CD4-positive, alpha-beta T cell treated with Interferon gamma for 1 hour (primary cell): Measurements from ENCODE around the gene TMEM14B.
"Not testable (repeated sequence)": the region's sequence is repeated elsewhere in the genome, so short reads cannot be mapped to it uniquely, and the experiment has no call there.

Source experiments
- DNase-seq: peaks from one replicate; pipeline ENCODE4 v3.0.0-alpha.2; 2020

Gene TMEM14B

GRCh38 chr6:10749734-10750133, 2.1 kb downstream of the TMEM14B start:
- DNase-seq: no peak

- DNase-seq: not testable (repeated sequence)
Observed at GRCh38 chr6:10750568-10750967, 3.0 kb downstream of the TMEM14B start.

- peak; percentile 20 for DNase-seq
Observed at GRCh38 chr6:10751757-10752156, 4.2 kb downstream of the TMEM14B start.

- DNase-seq: no peak
Observed at GRCh38 chr6:10756085-10756484, 8.5 kb downstream of the TMEM14B start.

GRCh38 chr6:10759312-10759839, 11.8 kb downstream of the TMEM14B start:
- no peak for DNase-seq

GRCh38 chr6:10759884-10760329, 12.3 kb downstream of the TMEM14B start:
- no peak for DNase-seq

- DNase-seq: no peak
Observed at GRCh38 chr6:10763006-10763405, 15.4 kb downstream of the TMEM14B start.

GRCh38 chr6:10769419-10769818, 21.8 kb downstream of the TMEM14B start:
- DNase-seq: no peak

- DNase-seq: no peak
Observed at GRCh38 chr6:10771371-10771894, 23.8 kb downstream of the TMEM14B start.

- no peak for DNase-seq
Observed at GRCh38 chr6:10778230-10778629, 30.6 kb downstream of the TMEM14B start.

- DNase-seq: no peak
Observed at GRCh38 chr6:10779076-10779475, 31.5 kb downstream of the TMEM14B start.

- no peak for DNase-seq
Observed at GRCh38 chr6:10791673-10792072, 44.1 kb downstream of the TMEM14B start.

GRCh38 chr6:10792101-10792500, 44.5 kb downstream of the TMEM14B start:
- DNase-seq: no peak

- DNase-seq: no peak
Observed at GRCh38 chr6:10793035-10793434, 45.4 kb downstream of the TMEM14B start.

- no peak for DNase-seq
Observed at GRCh38 chr6:10793695-10794094, 46.1 kb downstream of the TMEM14B start.

- DNase-seq: no peak
Observed at GRCh38 chr6:10794239-10794638, 46.6 kb downstream of the TMEM14B start.

GRCh38 chr6:10800810-10801209, 53.2 kb downstream of the TMEM14B start:
- DNase-seq: no peak

- peak; percentile 54 for DNase-seq
Observed at GRCh38 chr6:10801224-10801848, 53.7 kb downstream of the TMEM14B start.
